OCI-LY1 (cell line): Measurements from ENCODE around the gene ERAL1.

Experiments used
- CTCF ChIP-seq: fragments of 200-600 bp; sonication (generic), shearing (Covaris generic); IDR thresholded peaks from 2 replicates; pipeline ENCODE4 v1.5.1; 2017; ENCODE audit warnings: mild to moderate bottlenecking, antibody characterized with exemption, low read length, moderate library complexity, mixed read lengths
- EZH2 ChIP-seq: fragments of 200-600 bp; sonication (generic), shearing (Covaris generic); IDR thresholded peaks from 2 replicates; pipeline ENCODE4 v1.8.0; 2017; ENCODE audit warnings: borderline replicate concordance, mixed run types, mild to moderate bottlenecking, antibody characterized with exemption, low read length, moderate library complexity, mixed read lengths

GRCh38 chr17:28834420-28834819 is 20.4 kb upstream of the ERAL1 start:
- TF ChIP-seq EZH2 = no peak
- TF ChIP-seq CTCF = no peak
